ENCODE measurements around the gene BCORL1.

BCORL1 gene

DNA sequence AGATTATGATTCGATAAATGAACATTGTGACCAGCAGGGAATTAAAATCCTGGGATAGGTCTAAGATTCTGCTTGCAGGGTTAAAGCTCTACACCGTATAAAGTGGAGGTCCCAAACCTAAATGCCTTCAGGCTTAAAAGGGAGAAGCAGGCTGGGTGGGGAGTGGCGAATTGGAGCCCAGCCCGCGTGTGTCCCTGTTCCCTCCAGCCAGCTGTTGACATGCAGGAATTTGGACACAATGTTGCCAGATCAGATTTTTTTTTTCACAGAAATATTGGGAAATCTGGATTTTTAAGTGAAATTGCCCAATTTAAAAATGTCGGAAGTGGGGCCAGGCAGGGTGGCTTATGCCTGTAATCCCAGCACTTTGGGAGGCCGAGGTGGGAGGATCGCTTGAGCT lies 67.4 kb downstream of the BCORL1 start:
- H3K27ac ChIP-seq, result no peak overlapping the region
- TF ChIP-seq, protein P1, sequence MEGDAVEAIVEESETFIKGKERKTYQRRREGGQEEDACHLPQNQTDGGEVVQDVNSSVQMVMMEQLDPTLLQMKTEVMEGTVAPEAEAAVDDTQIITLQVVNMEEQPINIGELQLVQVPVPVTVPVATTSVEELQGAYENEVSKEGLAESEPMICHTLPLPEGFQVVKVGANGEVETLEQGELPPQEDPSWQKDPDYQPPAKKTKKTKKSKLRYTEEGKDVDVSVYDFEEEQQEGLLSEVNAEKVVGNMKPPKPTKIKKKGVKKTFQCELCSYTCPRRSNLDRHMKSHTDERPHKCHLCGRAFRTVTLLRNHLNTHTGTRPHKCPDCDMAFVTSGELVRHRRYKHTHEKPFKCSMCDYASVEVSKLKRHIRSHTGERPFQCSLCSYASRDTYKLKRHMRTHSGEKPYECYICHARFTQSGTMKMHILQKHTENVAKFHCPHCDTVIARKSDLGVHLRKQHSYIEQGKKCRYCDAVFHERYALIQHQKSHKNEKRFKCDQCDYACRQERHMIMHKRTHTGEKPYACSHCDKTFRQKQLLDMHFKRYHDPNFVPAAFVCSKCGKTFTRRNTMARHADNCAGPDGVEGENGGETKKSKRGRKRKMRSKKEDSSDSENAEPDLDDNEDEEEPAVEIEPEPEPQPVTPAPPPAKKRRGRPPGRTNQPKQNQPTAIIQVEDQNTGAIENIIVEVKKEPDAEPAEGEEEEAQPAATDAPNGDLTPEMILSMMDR (conservative IDR thresholded peaks at IDR 0.05), result no peak

DNA sequence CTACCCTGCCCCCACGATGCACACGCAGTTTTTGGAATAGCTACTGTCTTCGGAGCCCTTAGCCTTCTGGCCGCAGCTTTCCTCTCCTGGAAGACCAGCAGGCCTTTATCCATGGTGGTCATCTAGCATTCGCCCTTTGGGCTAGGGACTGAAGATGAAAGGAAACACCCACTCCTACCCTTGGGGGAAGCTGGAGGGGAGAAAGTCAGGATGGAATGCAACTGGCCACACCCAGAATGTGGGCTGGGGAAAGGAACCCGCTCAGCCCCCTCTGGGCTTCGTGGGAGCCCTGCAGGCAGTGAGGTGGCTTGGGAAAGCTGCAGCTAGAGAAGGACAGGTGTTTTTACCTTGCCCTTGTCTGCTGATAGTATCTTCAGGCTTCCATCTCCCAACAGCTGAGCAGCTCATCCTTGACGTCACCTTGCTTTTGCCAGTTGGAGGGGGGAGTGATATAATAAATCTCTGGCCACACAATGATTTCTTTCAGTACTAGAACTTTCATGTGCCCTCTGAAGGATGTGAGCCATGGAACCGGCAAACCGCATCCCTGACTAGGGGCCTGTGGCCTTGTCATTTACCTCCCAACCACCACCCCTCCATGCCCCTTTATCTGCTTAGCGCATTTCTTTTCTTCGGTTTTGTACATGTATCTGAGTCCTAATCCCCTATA lies 68.9 kb downstream of the BCORL1 start:
- TF ChIP-seq, protein P1 (conservative IDR thresholded peaks at IDR 0.05), result no peak
- no peak overlapping the region for H3K27ac ChIP-seq

DNA sequence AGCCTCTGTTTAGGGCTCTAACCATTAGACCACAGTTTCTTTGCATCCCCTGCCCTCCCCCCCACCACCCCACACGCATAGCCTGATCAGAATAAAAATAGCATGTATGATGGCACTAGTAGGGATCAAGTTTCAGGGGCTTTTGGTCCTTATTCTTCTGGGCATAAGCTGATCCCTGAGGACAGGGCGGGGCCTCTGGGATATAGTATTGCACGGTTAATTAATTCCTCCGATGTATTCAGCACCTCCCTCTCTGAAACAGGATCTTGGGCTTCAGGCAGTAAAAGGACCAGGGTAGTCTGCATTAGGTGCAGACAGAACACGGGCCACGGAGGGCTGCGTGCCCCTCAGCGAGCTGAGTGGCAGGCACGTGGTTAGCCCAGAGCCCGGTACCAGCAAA lies 70.8 kb downstream of the BCORL1 start:
- H3K27ac ChIP-seq, result no peak overlapping the region
- TF ChIP-seq, protein P1 (conservative IDR thresholded peaks at IDR 0.05), result no peak

DNA sequence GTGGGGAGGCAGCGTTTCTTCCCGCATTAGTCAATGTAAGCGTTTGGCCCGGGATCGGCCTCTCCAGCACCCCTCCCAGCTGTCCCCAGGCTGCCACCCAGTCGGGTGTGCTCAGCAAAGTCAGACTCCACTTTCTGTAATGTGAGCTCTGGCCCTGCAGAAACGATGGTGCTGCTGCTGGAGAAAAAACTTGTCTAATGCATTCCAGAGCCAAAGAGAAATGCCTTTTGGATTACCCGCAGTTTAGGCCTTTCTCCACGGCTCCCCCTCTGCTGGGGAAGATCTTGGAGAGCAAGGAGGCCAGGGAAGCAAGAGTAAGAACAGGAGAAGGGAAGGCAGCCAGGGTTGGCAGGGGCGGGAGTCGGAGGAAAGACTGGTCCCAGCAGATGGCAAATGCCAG lies 72.7 kb downstream of the BCORL1 start:
- H3K27ac ChIP-seq, result no peak overlapping the region
- TF ChIP-seq, protein P1 (conservative IDR thresholded peaks at IDR 0.05), result no peak

DNA sequence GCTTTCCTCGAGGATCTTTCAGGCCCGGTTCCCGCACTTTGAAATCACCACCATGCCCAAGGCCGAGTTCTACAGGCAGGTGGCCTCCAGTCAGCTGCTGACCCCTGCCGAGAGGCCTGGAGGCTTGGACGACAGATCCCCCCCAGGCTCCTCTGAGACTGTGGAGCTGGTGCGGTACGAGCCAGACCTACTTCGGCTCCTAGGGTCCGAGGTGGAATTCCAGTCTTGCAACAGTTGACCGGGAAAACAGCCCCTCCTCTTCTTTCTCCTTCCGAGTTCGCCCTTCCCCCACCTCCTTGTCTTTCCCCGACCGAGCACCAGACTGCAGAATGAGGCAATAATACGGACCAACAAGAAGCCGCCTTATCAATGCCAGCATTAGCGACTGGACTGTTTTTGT lies 73.5 kb downstream of the BCORL1 start:
- TF ChIP-seq, protein P1 (conservative IDR thresholded peaks at IDR 0.05), result no peak
- no peak overlapping the region for H3K27ac ChIP-seq

DNA sequence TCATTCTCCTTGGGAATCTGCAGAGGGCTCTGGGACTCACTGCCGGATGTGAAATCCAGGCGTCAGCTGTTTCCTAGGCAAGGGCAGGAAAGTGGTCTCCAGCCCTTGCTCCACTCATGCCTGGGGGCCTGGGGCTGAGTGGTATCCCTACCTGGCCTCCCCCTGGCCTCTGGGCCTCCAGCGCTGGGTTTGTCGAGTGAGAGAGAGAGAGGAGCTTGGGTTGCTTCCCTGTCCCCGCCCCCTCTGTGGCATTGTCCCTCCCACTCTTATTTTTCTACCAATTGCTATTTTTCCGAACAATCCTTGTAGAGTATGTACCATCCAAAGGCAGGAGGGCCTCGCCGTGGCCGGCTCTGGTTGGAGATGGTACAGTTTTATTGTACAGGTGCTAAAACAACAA lies 74.8 kb downstream of the BCORL1 start:
- no peak overlapping the region for H3K27ac ChIP-seq
- TF ChIP-seq, protein P1 (conservative IDR thresholded peaks at IDR 0.05), result no peak

DNA sequence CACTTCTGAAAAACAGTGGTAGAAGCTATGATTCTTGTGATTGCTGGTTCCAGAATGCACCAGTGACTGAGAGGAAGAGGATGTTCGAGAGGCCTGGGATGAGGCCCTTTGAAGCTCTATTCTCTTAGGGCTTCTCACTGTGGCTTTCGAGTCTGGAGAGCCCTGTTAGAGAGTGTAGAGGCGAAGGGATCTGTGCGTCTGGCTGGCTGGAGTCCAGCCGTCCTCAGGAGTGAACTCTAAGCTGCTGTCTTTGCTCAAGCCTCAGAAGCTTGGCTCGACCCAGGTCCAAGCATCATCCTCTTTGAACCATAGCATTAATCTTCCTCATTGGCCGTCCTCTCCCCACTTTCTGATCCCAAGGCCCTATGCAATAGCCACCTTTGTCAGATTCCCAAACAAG lies 76.2 kb downstream of the BCORL1 start:
- TF ChIP-seq, protein P1 (conservative IDR thresholded peaks at IDR 0.05), result no peak
- no peak overlapping the region for H3K27ac ChIP-seq
